ENCODE data around the gene DELE1. TPM values are rescaled to one million over a fixed set of nuclear protein-coding genes. Genes with fewer than 3 reads are reported as not detected.
"Not testable (repeated sequence)": the region's sequence is repeated elsewhere in the genome, so short reads cannot be mapped to it uniquely, and the experiment has no call there.

Gene DELE1
- total RNA-seq, 2 experiments from 2014 or later: 65.4 to 68.7 TPM

DNA sequence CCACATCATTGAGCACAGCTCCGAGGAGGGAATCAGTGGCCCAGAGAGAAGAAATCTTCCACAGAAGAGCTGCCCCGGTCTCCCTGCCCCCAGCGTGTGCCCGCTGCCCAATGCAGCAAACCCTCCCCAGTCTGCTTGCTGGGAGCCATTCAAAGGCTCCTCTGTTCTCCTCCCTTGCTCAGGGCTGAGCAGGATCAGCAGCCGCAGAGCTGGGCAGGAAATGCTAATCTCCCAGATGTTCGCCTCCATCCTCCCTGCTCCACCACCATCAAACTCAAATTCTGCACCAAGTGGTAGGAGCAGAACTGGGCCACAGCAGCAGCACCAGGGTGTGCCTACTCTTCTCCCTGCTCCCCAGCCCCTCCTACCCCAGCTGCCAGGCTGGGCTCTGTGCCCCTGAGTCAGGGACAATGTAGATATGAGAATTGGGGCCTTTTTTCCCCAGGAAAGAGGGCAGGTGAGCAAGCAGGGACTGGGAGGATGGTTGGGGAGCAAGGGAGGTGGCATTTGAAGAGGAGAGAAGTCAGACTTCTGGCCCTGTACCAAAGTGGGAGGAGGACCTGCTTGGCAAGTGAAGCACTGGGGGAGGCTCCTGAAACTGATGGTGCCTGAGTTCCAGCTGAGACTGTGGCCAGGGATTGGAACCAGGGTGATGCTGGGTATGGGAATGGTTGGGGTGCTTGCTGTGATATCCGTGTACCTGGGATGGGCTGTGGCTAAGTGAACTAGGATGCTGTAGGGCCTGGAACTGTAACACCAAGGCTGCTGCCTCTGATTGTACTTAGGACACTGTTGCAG lies 43.5 kb upstream of the DELE1 start:
- CTCF ChIA-PET: interaction anchor here (0.8 to 11.9 kb wide), 33 partner anchors 10 to 263 kb away, joined by 3 to 333 read pairs (median 6); partner anchors contain the start of genes ARAP3, HDAC3, PCDH12 and RELL2
- no peak for ATAC-seq
- peaks cover 1% of the 10 kb centered on the region for H3K36me3 Mint-ChIP-seq
- H3K27ac Mint-ChIP-seq: no peak overlapping the region
- H3K27me3 Mint-ChIP-seq: peaks cover 88% of the 10 kb centered on the region
- no peak for DNase-seq
- H3K4me1 Mint-ChIP-seq: peaks cover 22% of the 10 kb centered on the region
- H3K9me3 Mint-ChIP-seq (ENCODE audit: low read depth): no peaks in the 10 kb centered on the region
- no peak overlapping the region for H3K4me3 Mint-ChIP-seq

DNA sequence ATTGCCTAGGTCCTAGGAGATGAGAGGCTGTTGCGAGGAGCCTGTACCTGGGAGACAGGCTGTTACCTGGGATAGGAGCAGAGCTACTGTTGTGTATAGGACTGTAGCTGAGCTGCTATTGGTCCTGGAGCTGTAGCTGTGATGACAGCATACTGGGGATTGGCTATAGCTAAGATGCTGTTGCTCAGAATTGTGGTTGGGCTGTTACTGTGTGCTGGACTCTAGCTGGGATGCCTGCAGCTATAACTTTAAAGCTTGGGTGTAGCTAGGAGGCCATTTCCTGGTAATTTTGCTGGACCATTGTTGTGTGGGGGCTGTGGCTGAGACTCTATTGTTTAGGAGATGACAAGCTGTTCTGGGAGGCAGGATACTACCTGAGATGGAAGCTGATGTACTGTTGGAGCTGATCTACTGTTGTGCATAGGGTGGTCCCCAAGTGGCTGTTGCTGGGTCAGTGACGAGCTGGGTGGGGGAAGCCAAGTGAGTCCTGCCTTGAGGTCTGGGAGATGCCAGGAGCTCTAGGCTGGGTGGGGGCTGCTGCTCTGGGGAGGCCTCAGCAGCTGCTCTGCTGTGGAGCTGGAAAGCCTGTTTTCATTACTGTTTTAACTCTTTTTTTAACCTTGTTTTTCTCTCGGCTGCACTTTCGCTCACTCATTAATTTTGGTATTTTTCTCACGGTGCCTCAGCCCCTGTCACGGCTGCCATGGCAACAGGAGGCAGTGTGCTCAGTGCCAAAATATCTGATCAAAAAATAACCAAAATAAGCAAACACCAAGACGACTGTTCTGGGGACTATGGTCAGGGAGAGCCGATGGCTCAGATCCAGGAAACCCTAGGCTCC lies 42.5 kb upstream of the DELE1 start:
- Mint-ChIP-seq H3K27ac (no peak overlapping the region), H3K4me1 (peaks cover 22% of the 10 kb centered on the region), H3K27me3 (peaks cover 89% of the 10 kb centered on the region), H3K4me3 (no peak overlapping the region), H3K9me3 (ENCODE audit: low read depth) (no peaks in the 10 kb centered on the region), H3K36me3 (peaks cover 1% of the 10 kb centered on the region)
- ATAC-seq: no peak
- DNase-seq: no peak
- CTCF ChIA-PET: interaction anchor here (1.1 to 11.9 kb wide), 14 partner anchors 9 to 215 kb away, joined by 3 to 333 read pairs (median 5); partner anchors contain the start of genes PCDH12 and RNF14

DNA sequence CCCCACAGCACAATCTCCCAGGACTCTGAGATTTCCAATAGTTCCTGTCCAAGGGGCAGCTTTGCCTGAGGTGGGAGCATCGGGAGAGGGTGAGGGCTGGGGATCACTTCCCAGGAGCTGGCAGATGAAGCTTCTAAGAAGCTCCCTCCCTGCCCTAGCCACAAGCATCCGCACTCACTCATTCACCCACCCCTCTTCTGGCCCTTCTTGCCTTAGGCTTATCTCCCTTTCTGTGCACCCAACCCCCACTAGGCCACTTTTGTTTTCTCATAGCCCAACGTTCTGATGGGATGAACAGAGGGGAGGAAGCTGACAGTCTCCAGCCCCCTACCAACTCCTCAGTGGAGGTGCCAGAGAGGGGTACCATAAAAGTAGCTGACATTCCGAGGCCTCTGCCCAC lies 41.8 kb upstream of the DELE1 start:
- CTCF ChIA-PET: interaction anchor here (1.1 to 11.9 kb wide), 14 partner anchors 8 to 216 kb away, joined by 3 to 333 read pairs (median 5); partner anchors contain the start of genes DELE1, PCDH12 and RNF14
- Mint-ChIP-seq H3K27me3 (peaks cover 90% of the 10 kb centered on the region), H3K27ac (no peak overlapping the region), H3K4me1 (peaks cover 22% of the 10 kb centered on the region), H3K4me3 (no peak overlapping the region), H3K36me3 (peaks cover 1% of the 10 kb centered on the region), H3K9me3 (ENCODE audit: low read depth) (no peaks in the 10 kb centered on the region)
- DNase-seq: no peak
- no peak for ATAC-seq

DNA sequence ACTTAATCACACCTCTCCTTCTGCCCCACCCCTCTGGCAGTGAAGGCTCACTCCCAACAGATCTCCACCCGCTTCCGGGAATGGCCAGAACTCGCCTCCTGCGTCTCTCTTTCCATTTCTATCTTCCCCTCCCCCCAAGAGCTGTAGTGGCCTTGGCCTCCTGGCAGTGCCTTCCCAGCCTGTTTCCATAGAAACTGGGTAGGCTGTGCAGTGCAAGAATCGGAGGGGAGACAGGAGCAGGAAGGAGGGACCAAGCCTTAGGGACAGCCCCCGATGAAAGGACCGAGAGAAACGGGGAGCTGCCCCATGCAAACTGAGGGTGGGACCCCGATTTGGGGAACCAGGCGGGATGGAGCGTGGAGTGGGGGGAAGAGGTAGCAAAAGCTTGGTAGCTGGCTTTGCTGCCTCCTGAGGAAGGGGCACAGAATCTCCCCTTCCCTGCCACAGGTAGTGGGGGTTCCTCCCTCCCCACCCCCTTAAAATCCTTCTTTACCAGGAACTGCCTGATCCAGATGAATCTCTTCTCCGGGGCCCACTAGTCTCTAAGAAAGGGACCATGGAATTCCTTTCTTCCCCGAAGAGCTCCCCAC lies 41.0 kb upstream of the DELE1 start:
- H3K36me3 Mint-ChIP-seq: peaks cover 1% of the 10 kb centered on the region
- DNase-seq (no peak), ATAC-seq (no peak)
- peaks cover 16% of the 10 kb centered on the region for H3K4me1 Mint-ChIP-seq
- H3K27me3 Mint-ChIP-seq: peaks cover 82% of the 10 kb centered on the region
- H3K27ac Mint-ChIP-seq: no peak overlapping the region
- no peak overlapping the region for H3K4me3 Mint-ChIP-seq
- CTCF ChIA-PET: interaction anchor here (1.2 to 11.9 kb wide), 6 partner anchors 35 to 217 kb away, joined by 4 to 333 read pairs (median 52); partner anchors contain the start of genes DELE1 and PCDH12
- no peaks in the 10 kb centered on the region for H3K9me3 Mint-ChIP-seq (ENCODE audit: low read depth)

DNA sequence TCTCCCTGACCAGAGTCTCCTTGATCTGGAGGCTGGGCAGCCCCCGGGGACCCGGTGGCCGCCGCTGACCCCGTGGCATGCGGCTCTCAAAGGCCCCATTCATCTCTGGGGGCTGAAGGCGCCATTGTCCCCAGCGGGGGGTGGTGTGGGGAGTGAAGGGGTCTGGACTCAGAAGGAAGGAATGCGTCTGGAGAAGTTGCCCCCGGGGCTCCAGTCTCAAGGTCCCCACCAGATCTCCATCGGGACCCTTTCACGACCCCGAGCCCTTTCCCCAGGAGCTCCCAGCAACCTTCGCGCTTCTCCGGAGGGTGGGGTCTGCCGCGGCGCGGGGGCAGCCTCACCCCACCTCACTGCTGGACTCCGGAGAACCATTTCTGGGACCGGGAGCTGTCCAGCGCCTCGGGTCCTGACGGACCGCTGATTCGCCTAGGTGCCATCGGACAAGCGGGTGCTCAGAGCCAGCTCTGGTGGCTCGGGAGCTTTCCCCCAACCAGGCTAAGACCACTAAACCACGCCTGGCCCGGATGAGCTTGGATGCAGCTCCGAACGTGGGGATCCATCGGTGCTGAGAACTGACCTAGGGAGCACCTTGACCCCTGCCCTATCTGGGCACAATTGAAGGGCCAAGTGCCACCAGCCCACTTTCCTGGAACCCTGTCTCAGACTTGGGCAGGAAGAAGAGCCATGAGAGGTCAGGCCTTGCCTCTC lies 40.3 kb upstream of the DELE1 start:
- DNase-seq (peak; percentile 52), ATAC-seq (no peak)
- H3K4me3 Mint-ChIP-seq: no peak overlapping the region
- H3K27ac Mint-ChIP-seq: no peak overlapping the region
- H3K36me3 Mint-ChIP-seq: peaks cover 1% of the 10 kb centered on the region
- CTCF ChIA-PET: interaction anchor here (2.1 to 11.9 kb wide), 4 partner anchors 41 to 187 kb away, joined by 5 to 333 read pairs (median 73); partner anchors contain the start of genes DELE1 and PCDH12
- peaks cover 14% of the 10 kb centered on the region for H3K4me1 Mint-ChIP-seq
- H3K9me3 Mint-ChIP-seq (ENCODE audit: low read depth): no peaks in the 10 kb centered on the region
- peaks cover 78% of the 10 kb centered on the region for H3K27me3 Mint-ChIP-seq

DNA sequence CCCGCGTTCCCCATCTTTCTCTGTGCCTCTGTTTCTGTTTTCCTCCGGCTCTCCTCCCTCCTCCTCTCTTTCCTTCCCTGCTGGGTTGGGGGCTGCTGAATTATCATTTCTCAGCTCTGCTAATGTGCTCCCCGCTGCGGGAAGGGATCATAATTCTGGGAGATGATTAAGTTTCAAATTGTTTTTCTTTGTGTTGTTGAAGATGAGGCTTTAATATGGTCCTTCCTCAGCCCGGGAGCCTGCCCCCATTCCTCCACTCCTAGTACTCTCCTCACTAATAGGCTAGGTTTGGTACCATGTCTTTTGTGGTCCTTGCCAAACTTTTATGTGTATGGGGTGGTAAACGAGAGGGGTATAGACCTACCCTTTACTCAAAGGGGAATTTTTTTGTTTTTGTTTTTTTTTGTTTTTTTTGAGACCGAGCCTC lies 39.8 kb upstream of the DELE1 start:
- Mint-ChIP-seq H3K4me1 (peaks cover 9% of the 10 kb centered on the region), H3K4me3 (no peak overlapping the region), H3K27me3 (peaks cover 75% of the 10 kb centered on the region), H3K9me3 (ENCODE audit: low read depth) (no peaks in the 10 kb centered on the region), H3K27ac (no peak overlapping the region), H3K36me3 (peaks cover 1% of the 10 kb centered on the region)
- DNase-seq (no peak), ATAC-seq (no peak)
- CTCF ChIA-PET: interaction anchor here (2.1 to 11.9 kb wide), 3 partner anchors 40 to 187 kb away, joined by 5 to 333 read pairs (median 92); partner anchors contain the start of genes DELE1 and PCDH12

DNA sequence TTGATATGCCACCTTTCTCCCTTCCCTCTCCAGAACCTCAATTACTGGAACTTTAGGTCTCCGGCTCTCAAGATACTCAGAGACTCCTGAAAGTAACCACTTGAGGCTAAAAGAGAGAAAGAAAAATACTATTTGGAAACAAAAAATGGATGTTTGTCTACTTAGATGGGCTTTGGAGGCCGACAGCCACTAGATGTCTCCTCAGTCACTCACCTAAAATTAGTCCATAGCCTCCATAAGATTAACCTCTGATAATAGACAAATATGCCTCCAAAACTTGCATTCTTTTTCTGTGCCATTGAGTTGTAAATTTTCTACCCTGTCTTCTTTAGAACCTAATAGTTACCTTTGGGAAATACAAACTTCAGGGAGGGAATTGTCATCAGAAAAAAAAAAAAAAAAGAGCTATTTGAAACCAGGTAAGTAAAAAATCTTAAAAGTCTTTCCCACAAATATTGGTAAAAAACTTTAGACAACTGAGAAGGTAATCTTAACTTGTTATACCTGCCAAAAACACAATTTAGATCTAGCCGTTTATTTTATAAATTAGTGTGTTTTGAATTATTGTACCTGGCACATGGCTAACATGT lies 34.3 kb upstream of the DELE1 start:
- H3K4me3 Mint-ChIP-seq: no peak overlapping the region
- H3K27ac Mint-ChIP-seq: no peak overlapping the region
- CTCF ChIA-PET: interaction anchor here (0.9 to 5.0 kb wide), 7 partner anchors 8 to 600 kb away, joined by 3 to 50 read pairs (median 12); partner anchors contain the start of genes PCDH1 and PCDH12
- no peaks in the 10 kb centered on the region for H3K9me3 Mint-ChIP-seq (ENCODE audit: low read depth)
- DNase-seq (no peak), ATAC-seq (no peak)
- H3K27me3 Mint-ChIP-seq: peaks cover 43% of the 10 kb centered on the region
- no peaks in the 10 kb centered on the region for H3K4me1 Mint-ChIP-seq
- H3K36me3 Mint-ChIP-seq: no peaks in the 10 kb centered on the region

DNA sequence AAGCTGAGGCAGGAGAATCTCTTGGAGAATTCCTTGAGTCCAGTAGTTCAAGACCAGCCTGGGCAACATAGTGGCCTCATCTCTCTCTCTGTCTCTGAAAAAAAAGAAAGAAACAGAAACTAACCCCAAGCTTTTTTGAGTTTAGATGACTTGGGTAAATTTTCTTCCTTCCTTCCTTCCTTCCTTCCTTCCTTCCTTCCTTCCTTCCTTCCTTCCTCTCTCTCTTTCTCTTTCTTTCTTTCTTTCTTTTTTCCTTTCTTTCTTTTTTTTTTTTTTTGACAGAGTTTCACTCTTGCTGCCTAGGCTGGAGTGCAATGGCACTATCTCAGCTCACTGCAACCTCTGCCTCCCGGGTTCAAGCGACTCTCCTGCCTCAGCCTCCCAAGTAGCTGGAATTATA lies 33.2 kb upstream of the DELE1 start:
- not testable (repeated sequence) for DNase-seq; H3K4me3 Mint-ChIP-seq; H3K27ac Mint-ChIP-seq; H3K4me1 Mint-ChIP-seq; H3K36me3 Mint-ChIP-seq; H3K9me3 Mint-ChIP-seq (ENCODE audit: low read depth); ATAC-seq
- CTCF ChIA-PET: interaction anchor here (0.7 to 5.0 kb wide), 7 partner anchors 9 to 599 kb away, joined by 3 to 50 read pairs (median 12); partner anchors contain the start of genes PCDH1 and PCDH12
- peaks cover 35% of the 10 kb centered on the region for H3K27me3 Mint-ChIP-seq

DNA sequence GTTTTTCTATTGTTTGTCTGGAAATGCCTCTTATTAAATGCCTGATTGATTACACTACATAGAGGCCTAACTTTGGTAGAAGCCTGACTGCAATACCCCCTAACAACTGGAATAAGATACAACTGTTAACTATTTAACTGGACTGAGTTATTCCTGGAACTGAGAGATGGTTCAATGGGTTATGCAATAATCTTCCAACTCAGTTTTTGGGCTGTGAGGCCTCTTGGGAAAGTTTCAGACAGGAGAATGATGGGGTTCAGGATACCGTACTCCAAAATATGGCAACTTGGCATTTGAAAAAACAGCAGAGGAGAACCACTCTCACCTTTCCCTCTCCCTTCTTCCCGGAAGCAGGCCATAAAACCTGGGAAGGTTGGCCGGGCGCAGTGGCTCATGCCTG lies 26.2 kb upstream of the DELE1 start:
- Mint-ChIP-seq H3K27me3 (peaks cover 26% of the 10 kb centered on the region), H3K36me3 (no peaks in the 10 kb centered on the region), H3K4me1 (no peaks in the 10 kb centered on the region), H3K9me3 (ENCODE audit: low read depth) (no peaks in the 10 kb centered on the region), H3K27ac (no peak overlapping the region), H3K4me3 (no peak overlapping the region)
- CTCF ChIA-PET: interaction anchor here (1.5 kb wide), 1 partner anchor 16 kb away, joined by 3 read pairs; no protein-coding TSS in a partner anchor
- DNase-seq (no peak), ATAC-seq (no peak)

DNA sequence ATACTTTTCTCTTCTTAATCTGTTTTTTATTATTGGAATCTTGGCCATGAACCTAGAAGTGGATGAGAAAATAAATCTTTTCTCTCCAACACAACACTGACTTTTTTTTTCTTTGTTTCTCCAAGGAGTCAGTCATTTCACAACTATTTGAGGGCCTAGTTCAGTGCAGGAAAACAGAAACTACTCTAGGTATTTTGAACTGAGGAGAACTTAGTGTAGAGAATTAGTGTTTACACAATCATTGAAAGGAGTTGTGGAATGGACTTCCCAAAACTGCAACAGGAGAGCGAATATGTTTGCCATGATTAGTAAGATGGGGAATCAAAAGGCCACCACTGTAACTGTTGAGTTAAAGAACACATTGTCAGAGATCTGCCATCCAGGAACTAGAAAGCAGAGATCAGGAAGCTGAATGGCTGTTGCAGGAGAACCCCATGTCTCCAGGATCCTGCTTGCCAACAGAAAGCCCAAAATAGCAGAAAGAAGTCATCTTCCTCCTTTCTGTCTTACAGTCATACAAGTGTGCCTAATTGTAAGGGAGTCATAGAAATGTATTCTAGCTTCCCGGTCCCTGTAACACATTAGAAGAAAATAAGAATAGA lies 25.1 kb upstream of the DELE1 start:
- no peaks in the 10 kb centered on the region for H3K4me1 Mint-ChIP-seq
- H3K27me3 Mint-ChIP-seq: peaks cover 36% of the 10 kb centered on the region
- CTCF ChIA-PET: interaction anchor here (1.0 kb wide), 1 partner anchor 19 kb away, joined by 3 read pairs; no protein-coding TSS in a partner anchor
- no peak overlapping the region for H3K27ac Mint-ChIP-seq
- DNase-seq (no peak), ATAC-seq (no peak)
- no peaks in the 10 kb centered on the region for H3K36me3 Mint-ChIP-seq
- H3K4me3 Mint-ChIP-seq: no peak overlapping the region
- no peaks in the 10 kb centered on the region for H3K9me3 Mint-ChIP-seq (ENCODE audit: low read depth)

DNA sequence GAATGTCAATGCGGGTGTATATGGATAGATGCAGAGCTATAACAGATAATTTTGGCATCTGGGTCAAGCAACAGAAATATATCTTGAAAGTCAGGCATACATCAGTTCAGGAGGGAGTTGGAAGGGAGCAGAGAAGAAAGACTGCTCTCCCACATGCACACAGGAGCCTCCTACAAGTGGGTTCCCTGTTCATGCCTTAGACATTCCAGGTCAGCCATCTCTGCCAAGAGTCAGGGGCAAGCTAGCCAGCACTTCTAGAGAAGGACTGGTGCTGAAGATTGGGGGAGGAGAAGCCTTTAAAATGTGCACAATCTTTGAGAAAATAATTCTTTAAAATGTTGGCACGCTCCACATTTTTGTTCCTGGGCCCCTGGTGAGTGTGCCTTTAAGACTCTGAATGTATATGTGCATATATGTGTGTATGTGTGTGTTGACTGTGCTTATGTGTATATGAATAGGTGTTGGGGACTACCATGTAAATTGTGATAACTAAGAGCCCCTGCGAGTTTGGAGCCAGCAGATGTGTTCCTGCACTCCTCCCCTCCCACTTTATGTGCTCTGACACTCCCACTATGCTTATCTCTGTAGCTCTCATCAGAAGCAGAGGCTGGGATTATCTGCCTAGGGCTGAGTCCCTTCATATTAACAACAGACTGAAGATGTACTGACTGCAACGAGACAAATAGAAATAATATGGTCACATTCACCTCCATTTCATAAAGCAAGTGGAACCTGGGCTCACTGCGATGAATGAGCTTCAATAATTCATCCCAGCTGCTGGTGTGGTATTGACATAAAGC lies 21.5 kb upstream of the DELE1 start:
- CTCF ChIA-PET: no interaction called here
- ATAC-seq (no peak), DNase-seq (no peak)
- Mint-ChIP-seq H3K27me3 (peaks cover 30% of the 10 kb centered on the region), H3K4me1 (no peaks in the 10 kb centered on the region), H3K27ac (no peak overlapping the region), H3K36me3 (no peaks in the 10 kb centered on the region), H3K4me3 (no peak overlapping the region), H3K9me3 (ENCODE audit: low read depth) (no peaks in the 10 kb centered on the region)
